ENCODE measurements around the gene GFRA3.

DNA sequence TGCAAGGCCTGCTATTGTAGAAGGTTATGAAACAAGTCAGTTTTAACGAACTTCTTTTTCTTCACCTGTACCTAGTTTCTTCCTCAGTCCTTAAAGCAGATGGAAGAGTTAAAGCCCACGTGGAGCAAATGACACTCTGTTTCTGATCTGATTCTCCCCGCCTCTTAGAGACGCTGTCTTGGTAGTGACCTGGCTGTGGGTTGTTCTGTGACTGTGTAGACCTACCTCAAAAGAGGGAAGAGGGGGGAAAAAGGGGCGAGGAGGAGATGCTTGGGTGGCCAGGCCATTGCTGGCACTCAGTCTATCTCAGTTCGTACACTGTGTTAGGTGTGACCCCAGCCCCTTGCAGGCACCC is 610 bp downstream of the GFRA3 start:
- TF ChIP-seq, protein P1, sequence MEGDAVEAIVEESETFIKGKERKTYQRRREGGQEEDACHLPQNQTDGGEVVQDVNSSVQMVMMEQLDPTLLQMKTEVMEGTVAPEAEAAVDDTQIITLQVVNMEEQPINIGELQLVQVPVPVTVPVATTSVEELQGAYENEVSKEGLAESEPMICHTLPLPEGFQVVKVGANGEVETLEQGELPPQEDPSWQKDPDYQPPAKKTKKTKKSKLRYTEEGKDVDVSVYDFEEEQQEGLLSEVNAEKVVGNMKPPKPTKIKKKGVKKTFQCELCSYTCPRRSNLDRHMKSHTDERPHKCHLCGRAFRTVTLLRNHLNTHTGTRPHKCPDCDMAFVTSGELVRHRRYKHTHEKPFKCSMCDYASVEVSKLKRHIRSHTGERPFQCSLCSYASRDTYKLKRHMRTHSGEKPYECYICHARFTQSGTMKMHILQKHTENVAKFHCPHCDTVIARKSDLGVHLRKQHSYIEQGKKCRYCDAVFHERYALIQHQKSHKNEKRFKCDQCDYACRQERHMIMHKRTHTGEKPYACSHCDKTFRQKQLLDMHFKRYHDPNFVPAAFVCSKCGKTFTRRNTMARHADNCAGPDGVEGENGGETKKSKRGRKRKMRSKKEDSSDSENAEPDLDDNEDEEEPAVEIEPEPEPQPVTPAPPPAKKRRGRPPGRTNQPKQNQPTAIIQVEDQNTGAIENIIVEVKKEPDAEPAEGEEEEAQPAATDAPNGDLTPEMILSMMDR (IDR thresholded peaks at IDR 0.05; ENCODE audit: low read depth, low read length): no peak
- TF ChIP-seq EZH2phosphoT487 (IDR thresholded peaks at IDR 0.05; ENCODE audit: low read depth): no peak

Measured in OCI-LY3 (cell line).